Breast epithelium (tissue), 4 donors: ENCODE measurements around the gene GAB2. TPM values are rescaled to one million over a fixed set of nuclear protein-coding genes. Genes with fewer than 3 reads are reported as not detected.
"Not testable (repeated sequence)": the region's sequence is repeated elsewhere in the genome, so short reads cannot be mapped to it uniquely, and the experiment has no call there.

Experiments used
- DNase-seq, 2 donors: peaks; one replicate each; pipeline ENCODE4 v3.0.0-alpha.2; 2019; ENCODE audit warnings: low spot score in 2 of 2
- H3K27ac ChIP-seq, 2 donors: fragments of 200-600 bp; sonication (generic) in 1 of 2; one replicate each; pipeline ENCODE4 v1.5.1; 2016 to 2019; ENCODE audit warnings: mild to moderate bottlenecking in 1 of 2
- H3K27me3 ChIP-seq, 2 donors: fragments of 200-600 bp; sonication (generic) in 1 of 2; one replicate each; pipeline versions ENCODE4 v1.5.1 to v1.6.0; 2017 to 2019; ENCODE audit warnings: control low read depth in 1 of 2, mild to moderate bottlenecking in 1 of 2
- H3K36me3 ChIP-seq: fragments of 200-600 bp; one replicate; pipeline ENCODE4 v1.5.1; 2019
- H3K4me1 ChIP-seq, 2 donors: fragments of 200-600 bp; sonication (generic); one replicate each; pipeline ENCODE4 v1.5.1; 2016 to 2019; ENCODE audit warnings: control low read depth in 1 of 2
- H3K4me3 ChIP-seq, 3 donors: fragments of 200-600 bp; sonication (generic); 1 replicate in 2 of 3; 2 replicates in 1 of 3; pipeline ENCODE4 v1.5.1; 2016 to 2019; ENCODE audit warnings: mild to moderate bottlenecking in 3 of 3, moderate library complexity in 2 of 3
- H3K9me3 ChIP-seq, 2 donors: fragments of 200-600 bp; sonication (generic) in 1 of 2; one replicate each; pipeline ENCODE4 v1.5.1; 2016 to 2019; ENCODE audit warnings: control low read depth in 1 of 2
- POLR2A ChIP-seq: fragments of 450-650 bp; IDR thresholded peaks from one replicate; pipeline ENCODE4 v1.6.1; 2016; ENCODE audit warnings: antibody characterized with exemption, mild to moderate bottlenecking, moderate library complexity
- POLR2AphosphoS5 ChIP-seq, 3 donors: sonication (generic); formaldehyde crosslinking; IDR thresholded peaks; one replicate each; pipeline ENCODE4 v1.6.1; 2017; ENCODE audit warnings: antibody characterized with exemption in 3 of 3
- intact Hi-C: fragments of 100-400 bp; cut with DNase I; formaldehyde crosslinking; loops from one replicate; pipeline ENCODE4 v1.15.1; 2023; ENCODE audit warnings: low total_unique reads
- total RNA-seq, 3 donors: library from RNA; depleted of rRNA; stranded (reverse); fragments of >200 nt; gene quantifications; one replicate each; pipeline ENCODE4 v1.1.0, GENCODE V29; 2016
- TF ChIP-seq, protein P1 (sequence below), 3 donors: fragments of 450-650 bp; IDR thresholded peaks; one replicate each; pipeline ENCODE4 v1.5.1; 2016 to 2017; ENCODE audit warnings: antibody characterized with exemption in 3 of 3, mild to moderate bottlenecking in 3 of 3, moderate library complexity in 3 of 3

GAB2 gene
- total RNA-seq, 3 donors from 2014 or later, result 22.9 to 43.8 (median 24.9) TPM

DNA sequence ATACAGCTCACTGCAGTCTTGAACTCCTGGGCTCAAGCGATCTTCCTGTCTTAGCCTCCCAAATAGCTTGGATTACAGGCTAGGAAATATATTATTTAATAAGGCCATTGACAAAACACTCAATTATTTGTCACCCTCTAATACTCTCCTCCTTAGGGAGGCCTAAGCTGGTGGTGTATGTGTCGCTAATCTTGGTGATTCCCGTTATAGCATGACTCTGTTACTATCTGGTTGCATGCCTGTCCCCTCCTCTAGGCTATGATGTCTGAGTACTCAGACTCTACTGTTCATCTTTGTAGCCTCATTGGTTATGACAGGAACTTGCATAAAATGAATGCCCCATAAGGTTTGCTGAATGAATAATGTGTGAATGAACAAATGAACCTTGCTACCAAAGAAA lies 141.3 kb downstream of the GAB2 start:
- Histone ChIP-seq H3K9me3 (peaks cover 9 to 12% of the 10 kb centered on the region in 2 donors), H3K4me3 (no peak overlapping the region), H3K27ac (no peak overlapping the region), H3K27me3 (no peaks in the 10 kb centered on the region), H3K36me3 (no peaks in the 10 kb centered on the region), H3K4me1 (no peaks in the 10 kb centered on the region)
- intact Hi-C loops, result no loop called here
- no peak for DNase-seq
- TF ChIP-seq POLR2A (no peak), POLR2AphosphoS5 (IDR thresholded peaks at IDR 0.05) (no peak)
- TF ChIP-seq, protein P1, sequence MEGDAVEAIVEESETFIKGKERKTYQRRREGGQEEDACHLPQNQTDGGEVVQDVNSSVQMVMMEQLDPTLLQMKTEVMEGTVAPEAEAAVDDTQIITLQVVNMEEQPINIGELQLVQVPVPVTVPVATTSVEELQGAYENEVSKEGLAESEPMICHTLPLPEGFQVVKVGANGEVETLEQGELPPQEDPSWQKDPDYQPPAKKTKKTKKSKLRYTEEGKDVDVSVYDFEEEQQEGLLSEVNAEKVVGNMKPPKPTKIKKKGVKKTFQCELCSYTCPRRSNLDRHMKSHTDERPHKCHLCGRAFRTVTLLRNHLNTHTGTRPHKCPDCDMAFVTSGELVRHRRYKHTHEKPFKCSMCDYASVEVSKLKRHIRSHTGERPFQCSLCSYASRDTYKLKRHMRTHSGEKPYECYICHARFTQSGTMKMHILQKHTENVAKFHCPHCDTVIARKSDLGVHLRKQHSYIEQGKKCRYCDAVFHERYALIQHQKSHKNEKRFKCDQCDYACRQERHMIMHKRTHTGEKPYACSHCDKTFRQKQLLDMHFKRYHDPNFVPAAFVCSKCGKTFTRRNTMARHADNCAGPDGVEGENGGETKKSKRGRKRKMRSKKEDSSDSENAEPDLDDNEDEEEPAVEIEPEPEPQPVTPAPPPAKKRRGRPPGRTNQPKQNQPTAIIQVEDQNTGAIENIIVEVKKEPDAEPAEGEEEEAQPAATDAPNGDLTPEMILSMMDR (IDR thresholded peaks at IDR 0.05), result no peak

DNA sequence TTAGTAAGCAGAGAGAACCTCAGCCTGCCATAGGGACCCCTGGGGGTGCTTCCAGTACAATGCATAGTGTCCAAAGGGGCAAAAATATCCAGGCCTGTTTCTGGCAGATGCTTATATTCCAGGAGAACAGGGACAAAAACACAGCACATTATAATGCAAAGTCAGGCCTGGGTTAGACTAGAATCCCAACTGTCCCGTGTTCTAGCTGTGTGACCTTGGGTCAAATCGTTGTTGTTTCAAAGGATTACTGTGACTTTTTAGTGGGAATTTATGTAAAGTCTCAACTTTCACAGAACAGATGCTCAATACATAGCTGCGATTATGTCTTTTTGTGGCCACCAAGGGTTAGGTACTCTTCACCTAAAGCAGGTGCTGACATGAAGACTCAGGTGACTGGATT lies 142.9 kb downstream of the GAB2 start:
- H3K4me1 ChIP-seq, result no peaks in the 10 kb centered on the region
- no peak overlapping the region for H3K4me3 ChIP-seq
- no peak overlapping the region for H3K27ac ChIP-seq
- no peaks in the 10 kb centered on the region for H3K27me3 ChIP-seq
- no peak for DNase-seq
- H3K9me3 ChIP-seq, result peaks cover 9 to 12% of the 10 kb centered on the region in 2 donors
- no peaks in the 10 kb centered on the region for H3K36me3 ChIP-seq
- TF ChIP-seq POLR2AphosphoS5 (IDR thresholded peaks at IDR 0.05), result no peak
- no peak for TF ChIP-seq POLR2A
- TF ChIP-seq, protein P1 (IDR thresholded peaks at IDR 0.05), result no peak
- intact Hi-C loops, result no loop called here

DNA sequence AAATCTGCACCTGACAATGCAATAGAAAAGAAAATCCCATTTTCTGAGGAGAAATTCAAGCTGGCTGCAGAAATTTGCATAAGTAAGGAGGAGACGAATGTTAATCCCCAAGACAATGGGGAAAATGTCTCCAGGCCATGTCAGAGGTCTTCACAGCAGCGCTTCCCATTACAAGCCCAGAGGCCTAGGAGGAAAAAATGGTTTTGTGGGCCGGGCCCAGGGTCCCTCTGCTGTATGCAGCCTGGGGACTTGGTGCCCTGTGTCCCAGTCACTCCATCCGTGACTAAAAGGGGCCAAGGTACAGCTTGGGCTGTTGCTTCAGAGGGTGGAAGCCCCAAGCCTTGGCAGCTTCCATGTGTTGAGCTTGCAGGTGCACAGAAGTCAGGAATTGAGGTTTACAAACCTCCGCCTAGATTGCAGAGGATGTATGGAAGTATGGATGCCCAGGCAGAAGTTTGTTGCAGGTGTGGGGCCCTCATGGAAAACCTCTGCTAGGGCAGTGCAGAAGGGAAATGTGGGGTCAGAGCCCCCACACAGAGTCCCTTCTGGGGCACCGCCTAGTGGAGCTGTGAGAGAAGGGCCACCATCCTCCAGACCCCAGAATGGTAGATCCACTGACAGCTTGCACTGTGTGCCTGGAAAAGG lies 144.9 kb downstream of the GAB2 start:
- H3K27me3 ChIP-seq, H3K27ac ChIP-seq, intact Hi-C loops, DNase-seq, H3K4me1 ChIP-seq, H3K36me3 ChIP-seq, H3K4me3 ChIP-seq: not testable (repeated sequence)
- H3K9me3 ChIP-seq, result peaks cover 9 to 12% of the 10 kb centered on the region in 2 donors

DNA sequence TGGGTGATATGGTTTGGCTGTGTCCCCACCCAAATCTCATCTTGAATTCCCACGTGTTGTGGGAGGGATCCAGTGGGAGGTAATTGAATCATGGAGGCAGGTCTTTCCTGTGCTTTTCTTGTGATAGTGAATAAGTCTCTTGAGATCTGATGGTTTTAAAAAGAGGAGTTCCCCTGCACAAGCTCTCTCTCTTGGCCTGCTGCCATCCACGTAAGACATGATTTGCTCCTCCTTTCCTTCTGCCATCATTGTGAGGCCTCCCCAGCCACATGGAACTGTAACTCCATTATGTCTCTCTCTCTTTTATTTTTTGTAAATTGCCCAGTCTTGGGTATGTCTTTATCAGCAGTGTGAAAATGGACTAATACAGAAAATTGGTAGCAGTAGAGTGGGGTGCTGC lies 145.8 kb downstream of the GAB2 start:
- H3K27me3 ChIP-seq, H3K36me3 ChIP-seq, intact Hi-C loops, H3K4me1 ChIP-seq, DNase-seq, H3K27ac ChIP-seq, H3K4me3 ChIP-seq: not testable (repeated sequence)
- H3K9me3 ChIP-seq, result peaks cover 9 to 12% of the 10 kb centered on the region in 2 donors

DNA sequence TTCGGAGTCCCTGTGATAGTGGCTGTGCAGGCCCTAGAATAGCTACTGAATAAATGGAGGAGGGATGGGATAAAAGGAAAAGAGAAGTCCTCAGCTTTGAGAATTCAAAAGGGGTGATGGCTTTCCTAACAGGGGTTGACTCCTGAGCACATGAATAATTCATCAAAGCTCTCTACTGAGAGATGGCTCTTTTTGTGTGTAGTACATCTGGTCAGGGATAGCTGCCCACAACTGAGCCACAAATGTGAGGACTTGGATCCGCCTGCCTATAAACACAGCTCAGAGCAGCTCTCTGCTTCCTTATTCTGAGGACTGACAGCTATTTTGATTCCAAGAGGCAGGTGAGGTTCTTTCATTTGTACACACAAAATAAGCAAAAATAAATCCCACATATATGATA lies 146.6 kb downstream of the GAB2 start:
- intact Hi-C loops, result no loop called here
- no peak overlapping the region for H3K27ac ChIP-seq
- DNase-seq, result no peak

DNA sequence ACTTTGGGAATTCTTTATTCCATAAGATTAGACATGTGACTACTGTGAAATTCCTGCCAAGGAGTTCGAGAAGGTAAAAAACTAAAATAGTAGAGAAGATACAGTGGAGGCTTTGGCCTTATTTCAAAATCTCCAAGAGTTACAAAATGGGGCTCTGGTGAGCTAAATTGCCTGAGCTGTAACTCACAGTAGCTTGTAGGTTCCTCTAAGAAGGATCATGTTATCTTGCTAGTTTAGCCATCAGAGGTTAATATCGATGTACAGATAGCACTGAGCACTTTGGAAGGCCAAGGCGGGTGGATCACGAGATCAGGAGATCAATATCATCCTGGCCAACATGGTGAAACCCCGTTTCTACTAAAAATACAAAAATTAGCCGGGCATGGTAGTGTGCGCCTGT lies 147.8 kb downstream of the GAB2 start:
- H3K9me3 ChIP-seq, result peaks cover 9 to 12% of the 10 kb centered on the region in 2 donors
- TF ChIP-seq, protein P1 (IDR thresholded peaks at IDR 0.05), result no peak
- TF ChIP-seq POLR2AphosphoS5 (IDR thresholded peaks at IDR 0.05), result no peak
- TF ChIP-seq POLR2A, result no peak
- H3K27ac ChIP-seq, result peak overlapping the region in 1 of 2 donors; percentile 45
- no peaks in the 10 kb centered on the region for H3K4me1 ChIP-seq
- H3K36me3 ChIP-seq, result no peaks in the 10 kb centered on the region
- H3K4me3 ChIP-seq, result no peak overlapping the region
- H3K27me3 ChIP-seq, result no peaks in the 10 kb centered on the region
- intact Hi-C loops, result no loop called here
- no peak for DNase-seq

More for the DNA sequence above, 146.6 kb downstream of the GAB2 start:
- H3K9me3 ChIP-seq, result peaks cover 9 to 12% of the 10 kb centered on the region in 2 donors
- no peak for TF ChIP-seq POLR2AphosphoS5 (IDR thresholded peaks at IDR 0.05)
- TF ChIP-seq, protein P1 (IDR thresholded peaks at IDR 0.05), result no peak
- no peak for TF ChIP-seq POLR2A
- no peaks in the 10 kb centered on the region for H3K4me1 ChIP-seq
- H3K36me3 ChIP-seq, result no peaks in the 10 kb centered on the region
- H3K27me3 ChIP-seq, result no peaks in the 10 kb centered on the region
- no peak overlapping the region for H3K4me3 ChIP-seq
